ENCODE measurements around the gene FRMD3.

The FRMD3 gene

GRCh38 chr9:83199240-83199639 is 339.0 kb downstream of the FRMD3 start:
- DNase-seq (ENCODE audit: low read depth): peak; percentile 77
- TF ChIP-seq CTCF (IDR thresholded peaks at IDR 0.05; ENCODE audit: low read length, missing control alignments): peak; percentile 84
- H3K4me3 ChIP-seq (replicated peaks; ENCODE audit: low read depth, low read length): no peak overlapping the region

GRCh38 chr9:83198371-83198770 is 339.8 kb downstream of the FRMD3 start:
- H3K4me3 ChIP-seq (replicated peaks; ENCODE audit: low read depth, low read length): no peak overlapping the region
- TF ChIP-seq CTCF (IDR thresholded peaks at IDR 0.05; ENCODE audit: low read length, missing control alignments): no peak
- DNase-seq (ENCODE audit: low read depth): no peak

GRCh38 chr9:83197591-83197990 is 340.6 kb downstream of the FRMD3 start:
- no peak overlapping the region for H3K4me3 ChIP-seq (replicated peaks; ENCODE audit: low read depth, low read length)
- no peak for DNase-seq (ENCODE audit: low read depth)
- TF ChIP-seq CTCF (IDR thresholded peaks at IDR 0.05; ENCODE audit: low read length, missing control alignments): no peak

GRCh38 chr9:83196946-83197345 is 341.3 kb downstream of the FRMD3 start:
- H3K4me3 ChIP-seq (replicated peaks; ENCODE audit: low read depth, low read length): no peak overlapping the region
- DNase-seq (ENCODE audit: low read depth): no peak
- no peak for TF ChIP-seq CTCF (IDR thresholded peaks at IDR 0.05; ENCODE audit: low read length, missing control alignments)
